Measurements from ENCODE around the gene PLCG1. TPM values are rescaled to one million over a fixed set of nuclear protein-coding genes. Genes with fewer than 3 reads are reported as not detected.

Gene PLCG1
- total and polyA plus RNA-seq, 4 donors = 2.0 to 30.4 (median 16.1) TPM

GRCh38 chr20:41201760-41202159 is 64.4 kb downstream of the PLCG1 start:
- TF ChIP-seq YY1 (IDR thresholded peaks at IDR 0.05) (no peak), EGR1 (IDR thresholded peaks at IDR 0.05; ENCODE audit: low read depth in 2 of 2) (no peak), FOXA1 (IDR thresholded peaks at IDR 0.05) (no peak), RXRA (IDR thresholded peaks at IDR 0.05) (no peak), NR2F2 (IDR thresholded peaks at IDR 0.05) (no peak), ATF3 (IDR thresholded peaks at IDR 0.05) (no peak), GABPA (IDR thresholded peaks at IDR 0.05 in 1 of 2, conservative IDR thresholded peaks at IDR 0.05 in 1 of 2) (no peak), HNF4A (conservative IDR thresholded peaks at IDR 0.05) (no peak), HNF4G (IDR thresholded peaks at IDR 0.05) (no peak), TAF1 (conservative IDR thresholded peaks at IDR 0.05) (no peak), MAX (IDR thresholded peaks at IDR 0.05) (no peak), RAD21 (IDR thresholded peaks at IDR 0.05) (no peak), JUND (IDR thresholded peaks at IDR 0.05) (no peak)
- TF ChIP-seq, protein P1, sequence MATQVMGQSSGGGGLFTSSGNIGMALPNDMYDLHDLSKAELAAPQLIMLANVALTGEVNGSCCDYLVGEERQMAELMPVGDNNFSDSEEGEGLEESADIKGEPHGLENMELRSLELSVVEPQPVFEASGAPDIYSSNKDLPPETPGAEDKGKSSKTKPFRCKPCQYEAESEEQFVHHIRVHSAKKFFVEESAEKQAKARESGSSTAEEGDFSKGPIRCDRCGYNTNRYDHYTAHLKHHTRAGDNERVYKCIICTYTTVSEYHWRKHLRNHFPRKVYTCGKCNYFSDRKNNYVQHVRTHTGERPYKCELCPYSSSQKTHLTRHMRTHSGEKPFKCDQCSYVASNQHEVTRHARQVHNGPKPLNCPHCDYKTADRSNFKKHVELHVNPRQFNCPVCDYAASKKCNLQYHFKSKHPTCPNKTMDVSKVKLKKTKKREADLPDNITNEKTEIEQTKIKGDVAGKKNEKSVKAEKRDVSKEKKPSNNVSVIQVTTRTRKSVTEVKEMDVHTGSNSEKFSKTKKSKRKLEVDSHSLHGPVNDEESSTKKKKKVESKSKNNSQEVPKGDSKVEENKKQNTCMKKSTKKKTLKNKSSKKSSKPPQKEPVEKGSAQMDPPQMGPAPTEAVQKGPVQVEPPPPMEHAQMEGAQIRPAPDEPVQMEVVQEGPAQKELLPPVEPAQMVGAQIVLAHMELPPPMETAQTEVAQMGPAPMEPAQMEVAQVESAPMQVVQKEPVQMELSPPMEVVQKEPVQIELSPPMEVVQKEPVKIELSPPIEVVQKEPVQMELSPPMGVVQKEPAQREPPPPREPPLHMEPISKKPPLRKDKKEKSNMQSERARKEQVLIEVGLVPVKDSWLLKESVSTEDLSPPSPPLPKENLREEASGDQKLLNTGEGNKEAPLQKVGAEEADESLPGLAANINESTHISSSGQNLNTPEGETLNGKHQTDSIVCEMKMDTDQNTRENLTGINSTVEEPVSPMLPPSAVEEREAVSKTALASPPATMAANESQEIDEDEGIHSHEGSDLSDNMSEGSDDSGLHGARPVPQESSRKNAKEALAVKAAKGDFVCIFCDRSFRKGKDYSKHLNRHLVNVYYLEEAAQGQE (IDR thresholded peaks at IDR 0.05) = no peak
- TF ChIP-seq, protein P2, sequence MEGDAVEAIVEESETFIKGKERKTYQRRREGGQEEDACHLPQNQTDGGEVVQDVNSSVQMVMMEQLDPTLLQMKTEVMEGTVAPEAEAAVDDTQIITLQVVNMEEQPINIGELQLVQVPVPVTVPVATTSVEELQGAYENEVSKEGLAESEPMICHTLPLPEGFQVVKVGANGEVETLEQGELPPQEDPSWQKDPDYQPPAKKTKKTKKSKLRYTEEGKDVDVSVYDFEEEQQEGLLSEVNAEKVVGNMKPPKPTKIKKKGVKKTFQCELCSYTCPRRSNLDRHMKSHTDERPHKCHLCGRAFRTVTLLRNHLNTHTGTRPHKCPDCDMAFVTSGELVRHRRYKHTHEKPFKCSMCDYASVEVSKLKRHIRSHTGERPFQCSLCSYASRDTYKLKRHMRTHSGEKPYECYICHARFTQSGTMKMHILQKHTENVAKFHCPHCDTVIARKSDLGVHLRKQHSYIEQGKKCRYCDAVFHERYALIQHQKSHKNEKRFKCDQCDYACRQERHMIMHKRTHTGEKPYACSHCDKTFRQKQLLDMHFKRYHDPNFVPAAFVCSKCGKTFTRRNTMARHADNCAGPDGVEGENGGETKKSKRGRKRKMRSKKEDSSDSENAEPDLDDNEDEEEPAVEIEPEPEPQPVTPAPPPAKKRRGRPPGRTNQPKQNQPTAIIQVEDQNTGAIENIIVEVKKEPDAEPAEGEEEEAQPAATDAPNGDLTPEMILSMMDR (IDR thresholded peaks at IDR 0.05; ENCODE audit: low read depth, low read length, missing input control) = no peak
- Histone ChIP-seq H3K9me3 (ENCODE audit: control insufficient read depth in 4 of 4, low read length in 3 of 4) (peaks cover 0 to 9% (median under 1%) of the 10 kb centered on the region in 4 donors), H3K27ac (ENCODE audit: low read depth in 1 of 2, low read length in 2 of 2) (no peak overlapping the region), H3K4me3 (ENCODE audit: low read depth in 1 of 3, low read length in 3 of 3) (no peak overlapping the region), H3K4me1 (ENCODE audit: control insufficient read depth in 4 of 4, insufficient read depth in 4 of 4, low read length in 3 of 4) (no peaks in the 10 kb centered on the region), H3K9ac (ENCODE audit: low read depth in 1 of 2, low read length in 2 of 2) (no peak overlapping the region), H3K27me3 (ENCODE audit: control insufficient read depth in 4 of 4, insufficient read depth in 4 of 4, low read length in 3 of 4) (no peaks in the 10 kb centered on the region), H3K36me3 (ENCODE audit: control insufficient read depth in 4 of 4, insufficient read depth in 3 of 4, low read depth in 1 of 4, low read length in 3 of 4) (peaks cover 12 to 31% (median 20%) of the 10 kb centered on the region in 4 donors)
- 96% methylated on average over 8 of the region's 8 CpGs for WGBS
- DNase-seq (ENCODE audit: low spot score) = no peak

- H3K9me3 ChIP-seq (ENCODE audit: control insufficient read depth in 4 of 4, low read length in 3 of 4) = peaks cover 0 to 9% (median under 1%) of the 10 kb centered on the region in 4 donors
- TF ChIP-seq, protein P1 (IDR thresholded peaks at IDR 0.05) = no peak
- TF ChIP-seq ZBTB33 (IDR thresholded peaks at IDR 0.05) (no peak), RAD21 (IDR thresholded peaks at IDR 0.05) (no peak), JUND (IDR thresholded peaks at IDR 0.05) (no peak), RXRA (IDR thresholded peaks at IDR 0.05) (no peak), YY1 (IDR thresholded peaks at IDR 0.05) (no peak), MAX (IDR thresholded peaks at IDR 0.05) (no peak), GABPA (IDR thresholded peaks at IDR 0.05 in 1 of 2, conservative IDR thresholded peaks at IDR 0.05 in 1 of 2) (no peak), HNF4G (IDR thresholded peaks at IDR 0.05) (no peak), FOXA1 (IDR thresholded peaks at IDR 0.05) (no peak)
- TF ChIP-seq, protein P2 (IDR thresholded peaks at IDR 0.05; ENCODE audit: low read depth, low read length, missing input control) = no peak
- WGBS = 97% methylated on average over 10 of the region's 10 CpGs
- no peak for DNase-seq (ENCODE audit: low spot score)
- no peak overlapping the region for H3K9ac ChIP-seq (ENCODE audit: low read depth in 1 of 2, low read length in 2 of 2)
- H3K36me3 ChIP-seq (ENCODE audit: control insufficient read depth in 4 of 4, insufficient read depth in 3 of 4, low read depth in 1 of 4, low read length in 3 of 4) = peaks cover 12 to 31% (median 20%) of the 10 kb centered on the region in 4 donors
- no peaks in the 10 kb centered on the region for H3K27me3 ChIP-seq (ENCODE audit: control insufficient read depth in 4 of 4, insufficient read depth in 4 of 4, low read length in 3 of 4)
- H3K4me1 ChIP-seq (ENCODE audit: control insufficient read depth in 4 of 4, insufficient read depth in 4 of 4, low read length in 3 of 4) = no peaks in the 10 kb centered on the region
- no peak overlapping the region for H3K4me3 ChIP-seq (ENCODE audit: low read depth in 1 of 3, low read length in 3 of 3)
- H3K27ac ChIP-seq (ENCODE audit: low read depth in 1 of 2, low read length in 2 of 2) = no peak overlapping the region
Observed at GRCh38 chr20:41202426-41202825, 65.1 kb downstream of the PLCG1 start.

Measured in liver (tissue), 9 donors.